ENCODE data around the gene ZNF580.

The ZNF580 gene

DNA sequence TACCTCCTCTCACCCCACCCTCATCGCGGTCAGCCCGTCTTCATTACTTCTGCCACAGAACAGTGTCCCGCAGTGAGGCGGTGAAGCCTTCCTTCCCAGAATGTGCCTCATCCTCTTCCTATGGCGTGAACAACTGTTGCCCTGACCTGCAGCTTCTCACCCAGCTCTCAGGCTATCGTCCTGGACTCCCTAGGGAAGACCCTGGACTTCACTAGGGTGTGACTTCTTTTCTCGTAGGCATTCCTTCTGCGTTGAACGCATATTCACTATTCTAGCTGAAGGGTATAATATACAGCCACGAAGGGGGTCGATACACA, 34.4 kb upstream of the ZNF580 start:
- DNase-seq (ENCODE audit: low spot score), result no peak

DNA sequence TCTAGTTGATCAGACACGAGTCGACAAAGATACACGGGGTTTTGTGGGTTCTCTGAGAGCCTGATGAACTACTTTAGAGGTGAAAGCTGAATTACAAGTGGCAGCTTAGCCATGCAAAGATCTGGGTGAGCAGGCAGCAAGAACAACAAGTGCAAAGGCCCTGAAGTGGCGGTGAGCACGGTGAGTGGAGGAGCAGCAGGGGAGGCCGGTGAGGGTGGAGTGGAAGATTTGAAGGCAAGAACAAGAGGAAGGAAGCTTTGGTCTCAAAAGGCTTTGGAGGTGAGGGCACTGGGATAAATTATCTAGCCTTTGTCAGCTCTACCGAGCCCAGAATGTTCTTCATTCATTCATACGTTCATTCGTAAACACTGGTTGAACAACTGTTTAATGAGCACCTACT, 34.0 kb upstream of the ZNF580 start:
- no peak for DNase-seq (ENCODE audit: low spot score)

DNA sequence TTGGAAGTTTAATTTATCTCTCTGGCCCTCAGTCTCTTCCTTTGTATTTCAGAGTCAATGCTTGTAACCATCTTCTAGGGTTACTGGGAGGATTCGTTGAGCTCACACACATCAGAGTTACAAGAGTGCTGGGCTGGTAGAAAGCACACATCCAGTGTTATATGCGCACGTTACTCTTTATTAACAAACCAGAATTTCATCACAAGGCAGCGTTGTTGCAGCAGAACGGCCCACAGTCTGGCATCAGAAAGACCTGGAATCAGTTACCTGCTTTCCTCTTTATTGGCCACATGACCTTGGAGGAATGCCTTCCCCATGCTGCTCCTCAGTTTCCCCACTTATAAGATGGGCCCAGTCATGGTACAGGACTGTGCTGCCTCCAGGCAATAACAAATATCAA, 31.5 kb upstream of the ZNF580 start:
- DNase-seq (ENCODE audit: low spot score), result no peak

DNA sequence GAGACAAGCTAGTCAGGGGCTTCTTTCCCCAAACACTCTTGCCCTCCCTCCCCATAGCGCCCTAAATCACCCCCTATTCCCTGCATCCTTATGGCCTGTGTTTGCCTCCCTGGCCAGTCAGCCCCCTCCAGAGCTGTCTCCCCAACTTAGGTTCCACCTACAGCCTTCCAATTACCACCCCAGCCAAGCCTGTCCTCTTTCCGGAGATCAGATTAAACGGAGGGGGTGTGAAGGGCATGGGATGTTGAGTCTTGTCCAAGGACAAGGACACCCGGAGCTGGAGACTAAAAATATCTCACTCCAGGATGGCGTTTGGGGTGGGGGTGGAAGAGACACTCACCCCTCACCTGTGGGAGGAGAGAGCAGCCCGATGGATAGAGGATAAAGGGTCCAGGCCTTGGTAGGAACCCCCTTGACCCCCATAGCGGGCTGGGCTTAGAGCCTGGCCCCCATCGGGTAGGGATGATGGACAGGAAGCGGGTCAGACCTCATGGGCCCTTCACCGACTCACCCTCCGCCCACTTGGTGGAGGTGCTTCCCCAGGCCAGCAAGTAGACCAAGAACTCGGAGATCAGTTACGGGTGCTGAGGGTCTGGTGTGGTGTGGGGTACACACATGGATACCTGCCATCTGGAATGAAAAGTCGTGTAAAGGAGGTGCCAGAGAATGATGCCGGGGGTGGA, 29.4 kb upstream of the ZNF580 start:
- no peak for DNase-seq (ENCODE audit: low spot score)

DNA sequence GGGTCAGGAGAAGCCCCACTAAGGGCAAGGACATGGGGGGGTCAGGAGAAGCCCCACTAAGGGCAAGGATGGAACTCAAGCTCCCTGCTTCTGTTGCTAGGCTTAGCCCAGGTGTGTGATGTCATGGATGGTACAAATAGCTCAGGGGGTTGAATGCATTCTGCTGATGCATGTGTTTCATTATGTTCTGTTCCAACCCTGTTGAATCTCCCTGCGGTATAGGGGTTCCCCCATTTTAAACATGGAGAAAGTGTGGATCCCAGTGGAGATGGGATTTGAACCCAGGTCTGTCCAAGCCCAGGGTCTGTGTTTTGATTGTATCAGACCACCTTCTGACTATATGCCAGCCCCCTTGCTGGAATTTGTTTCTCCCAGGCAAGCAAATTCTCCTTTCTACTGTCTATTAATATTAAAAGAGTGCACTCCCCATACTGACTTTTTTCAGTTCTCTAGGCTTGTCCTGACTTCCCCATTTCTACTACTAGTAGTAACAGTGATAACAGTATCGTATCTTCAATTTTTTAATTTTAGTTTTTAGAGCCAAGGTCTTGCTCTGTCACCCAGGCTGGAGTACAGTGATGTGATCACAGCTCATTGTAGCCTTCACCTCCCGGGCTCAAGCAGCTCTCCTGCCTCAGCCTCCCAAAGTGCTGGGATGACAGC, 28.7 kb upstream of the ZNF580 start:
- DNase-seq (ENCODE audit: low spot score), result no peak

DNA sequence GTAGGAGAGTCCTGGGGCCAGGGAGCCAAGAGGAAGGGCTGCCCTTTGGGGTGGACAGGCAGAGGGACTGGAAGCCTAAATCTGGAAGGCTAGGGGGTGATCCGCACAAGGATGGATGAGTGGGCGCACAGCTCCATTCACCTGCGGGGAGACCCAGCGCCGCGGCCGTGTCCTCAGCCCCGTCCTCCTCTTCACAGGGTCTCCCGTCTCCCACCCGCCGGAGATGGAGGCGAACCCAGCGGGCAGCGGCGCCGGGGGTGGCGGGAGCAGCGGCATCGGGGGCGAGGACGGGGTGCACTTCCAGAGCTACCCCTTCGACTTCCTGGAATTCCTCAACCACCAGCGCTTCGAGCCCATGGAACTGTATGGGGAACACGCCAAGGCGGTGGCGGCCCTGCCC, 27.4 kb upstream of the ZNF580 start:
- DNase-seq (ENCODE audit: low spot score), result no peak

DNA sequence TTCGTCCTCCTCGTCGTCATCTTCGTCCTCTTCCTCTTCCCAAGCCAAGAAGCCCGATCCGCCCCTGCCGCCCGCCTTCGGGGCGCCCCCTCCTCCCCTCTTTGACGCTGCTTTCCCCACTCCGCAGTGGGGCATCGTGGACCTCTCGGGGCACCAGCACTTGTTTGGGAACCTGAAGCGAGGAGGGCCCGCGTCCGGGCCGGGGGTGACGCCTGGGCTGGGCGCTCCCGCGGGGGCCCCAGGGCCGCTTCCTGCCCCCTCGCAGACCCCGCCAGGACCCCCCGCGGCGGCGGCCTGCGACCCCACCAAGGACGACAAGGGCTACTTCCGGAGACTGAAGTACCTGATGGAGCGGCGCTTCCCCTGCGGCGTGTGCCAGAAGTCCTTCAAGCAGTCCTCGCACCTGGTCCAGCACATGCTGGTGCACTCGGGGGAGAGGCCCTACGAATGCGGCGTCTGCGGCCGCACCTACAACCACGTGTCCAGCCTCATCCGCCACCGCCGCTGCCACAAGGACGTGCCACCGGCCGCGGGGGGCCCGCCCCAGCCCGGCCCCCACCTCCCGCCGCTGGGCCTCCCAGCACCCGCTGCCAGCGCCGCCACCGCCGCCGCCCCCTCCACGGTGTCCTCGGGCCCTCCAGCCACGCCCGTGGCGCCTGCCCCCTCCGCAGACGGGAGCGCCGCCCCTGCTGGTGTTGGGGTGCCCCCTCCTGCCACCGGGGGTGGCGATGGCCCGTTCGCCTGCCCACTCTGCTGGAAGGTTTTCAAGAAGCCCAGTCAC, 26.7 kb upstream of the ZNF580 start:
- DNase-seq (ENCODE audit: low spot score), result no peak

DNA sequence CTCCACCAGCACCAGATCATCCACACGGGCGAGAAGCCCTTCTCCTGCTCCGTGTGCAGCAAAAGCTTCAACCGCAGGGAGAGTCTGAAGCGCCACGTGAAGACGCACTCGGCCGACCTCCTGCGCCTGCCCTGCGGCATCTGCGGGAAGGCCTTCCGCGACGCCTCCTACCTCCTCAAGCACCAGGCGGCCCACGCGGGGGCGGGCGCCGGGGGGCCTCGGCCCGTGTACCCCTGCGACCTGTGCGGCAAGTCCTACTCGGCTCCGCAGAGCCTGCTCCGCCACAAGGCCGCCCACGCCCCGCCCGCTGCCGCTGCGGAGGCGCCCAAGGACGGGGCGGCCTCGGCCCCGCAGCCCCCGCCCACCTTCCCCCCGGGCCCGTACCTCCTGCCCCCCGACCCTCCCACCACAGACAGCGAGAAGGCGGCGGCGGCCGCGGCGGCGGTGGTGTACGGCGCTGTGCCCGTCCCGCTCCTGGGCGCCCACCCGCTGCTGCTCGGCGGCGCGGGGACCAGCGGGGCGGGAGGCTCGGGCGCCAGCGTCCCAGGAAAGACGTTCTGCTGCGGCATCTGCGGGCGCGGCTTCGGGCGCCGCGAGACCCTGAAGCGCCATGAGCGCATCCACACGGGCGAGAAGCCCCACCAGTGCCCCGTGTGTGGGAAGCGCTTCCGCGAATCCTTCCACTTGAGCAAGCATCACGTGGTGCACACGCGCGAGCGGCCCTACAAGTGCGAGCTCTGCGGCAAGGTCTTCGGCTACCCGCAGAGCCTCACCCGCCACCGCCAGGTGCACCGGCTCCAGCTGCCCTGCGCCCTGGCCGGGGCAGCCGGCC, 25.9 kb upstream of the ZNF580 start:
- DNase-seq (ENCODE audit: low spot score), result no peak

DNA sequence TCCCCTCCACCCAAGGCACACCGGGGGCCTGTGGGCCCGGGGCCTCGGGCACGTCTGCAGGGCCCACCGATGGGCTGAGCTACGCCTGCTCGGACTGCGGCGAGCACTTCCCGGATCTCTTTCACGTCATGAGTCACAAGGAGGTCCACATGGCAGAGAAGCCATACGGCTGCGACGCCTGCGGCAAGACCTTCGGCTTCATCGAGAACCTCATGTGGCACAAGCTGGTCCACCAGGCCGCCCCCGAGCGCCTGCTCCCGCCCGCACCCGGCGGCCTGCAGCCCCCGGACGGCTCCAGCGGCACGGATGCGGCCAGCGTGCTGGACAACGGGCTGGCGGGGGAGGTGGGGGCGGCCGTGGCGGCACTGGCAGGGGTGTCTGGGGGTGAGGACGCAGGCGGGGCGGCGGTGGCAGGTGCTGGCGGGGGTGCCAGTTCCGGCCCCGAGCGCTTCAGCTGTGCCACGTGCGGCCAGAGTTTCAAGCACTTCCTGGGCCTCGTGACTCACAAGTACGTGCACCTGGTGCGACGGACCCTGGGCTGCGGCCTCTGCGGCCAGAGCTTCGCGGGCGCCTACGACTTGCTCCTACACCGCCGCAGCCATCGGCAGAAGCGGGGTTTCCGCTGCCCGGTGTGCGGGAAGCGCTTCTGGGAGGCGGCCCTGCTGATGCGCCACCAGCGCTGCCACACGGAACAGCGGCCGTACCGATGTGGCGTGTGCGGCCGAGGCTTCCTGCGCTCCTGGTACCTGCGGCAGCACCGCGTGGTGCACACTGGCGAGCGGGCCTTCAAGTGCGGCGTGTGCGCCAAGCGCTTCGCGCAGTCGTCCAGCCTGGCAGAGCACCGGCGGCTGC, 25.0 kb upstream of the ZNF580 start:
- DNase-seq (ENCODE audit: low spot score), result no peak

DNA sequence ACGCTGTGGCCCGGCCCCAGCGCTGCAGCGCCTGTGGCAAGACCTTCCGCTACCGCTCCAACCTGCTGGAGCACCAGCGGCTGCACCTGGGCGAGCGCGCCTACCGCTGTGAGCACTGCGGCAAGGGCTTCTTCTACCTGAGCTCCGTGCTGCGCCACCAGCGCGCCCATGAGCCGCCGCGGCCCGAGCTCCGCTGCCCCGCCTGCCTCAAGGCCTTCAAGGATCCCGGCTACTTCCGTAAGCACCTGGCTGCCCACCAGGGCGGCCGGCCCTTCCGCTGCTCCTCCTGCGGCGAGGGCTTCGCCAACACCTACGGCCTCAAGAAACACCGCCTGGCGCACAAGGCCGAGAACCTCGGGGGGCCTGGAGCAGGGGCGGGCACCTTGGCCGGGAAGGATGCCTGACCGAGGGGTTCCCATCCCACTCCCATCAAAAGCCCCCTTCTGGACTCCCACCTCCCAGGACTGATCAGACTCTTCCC, 24.4 kb upstream of the ZNF580 start:
- no peak for DNase-seq (ENCODE audit: low spot score)

DNA sequence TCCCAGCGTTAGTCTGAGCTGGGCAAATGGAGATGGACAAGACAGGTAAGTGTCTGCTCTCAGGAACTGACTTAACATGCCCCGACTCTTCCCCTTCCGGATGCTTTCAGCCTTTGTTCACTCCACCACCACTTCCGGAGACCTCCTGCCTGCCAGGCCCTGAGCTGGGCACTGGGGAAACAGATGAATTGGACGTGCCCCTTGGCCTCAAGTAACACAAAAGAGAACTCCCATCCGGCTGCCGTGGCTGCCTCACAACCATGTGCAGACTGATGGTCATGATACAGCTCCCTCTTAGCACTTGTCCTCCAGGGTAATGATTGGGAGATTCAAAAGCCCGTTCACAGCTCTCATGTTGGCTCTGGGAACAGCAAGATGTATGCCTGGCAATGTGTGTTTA, 23.4 kb upstream of the ZNF580 start:
- DNase-seq (ENCODE audit: low spot score), result no peak

DNA sequence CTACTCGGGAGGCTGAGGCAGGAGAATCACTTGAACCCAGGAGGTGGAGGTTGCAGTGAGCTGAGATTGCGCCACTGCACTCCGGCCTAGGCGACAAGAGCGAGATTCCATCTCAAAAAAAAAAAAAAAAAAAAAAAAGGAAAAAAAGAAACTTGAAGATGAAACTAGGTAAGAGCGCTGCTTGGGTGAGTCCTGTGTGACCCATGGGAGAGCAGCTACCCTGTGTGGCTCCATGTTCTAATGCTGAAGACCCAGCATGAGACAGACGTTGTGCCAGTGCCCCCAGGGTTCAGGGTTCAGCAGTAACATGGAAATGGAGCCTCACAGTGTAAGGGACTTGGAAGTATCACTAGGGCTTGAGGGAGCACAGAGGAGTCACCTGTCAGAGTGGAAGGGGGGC, 22.4 kb upstream of the ZNF580 start:
- no peak for DNase-seq (ENCODE audit: low spot score)

DNA sequence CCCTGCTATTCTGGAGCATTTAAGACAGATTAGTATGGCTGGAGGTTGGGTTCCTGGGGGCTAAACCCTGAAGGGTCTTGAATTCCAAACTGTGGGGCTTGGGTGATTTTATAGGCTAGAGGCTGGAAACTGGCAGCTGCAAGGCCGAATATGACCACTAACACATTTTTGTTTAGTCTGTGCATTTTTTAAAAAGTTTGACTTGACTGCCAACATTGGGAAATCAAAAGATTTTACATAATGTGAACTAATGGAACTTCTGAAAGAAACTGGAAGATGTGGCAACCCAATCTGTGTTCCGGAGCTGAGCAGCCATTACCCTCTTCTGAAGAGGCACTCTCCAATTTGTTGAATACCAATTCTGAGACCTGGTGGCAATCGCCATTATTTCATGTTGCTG, 21.5 kb upstream of the ZNF580 start:
- DNase-seq (ENCODE audit: low spot score), result no peak

DNA sequence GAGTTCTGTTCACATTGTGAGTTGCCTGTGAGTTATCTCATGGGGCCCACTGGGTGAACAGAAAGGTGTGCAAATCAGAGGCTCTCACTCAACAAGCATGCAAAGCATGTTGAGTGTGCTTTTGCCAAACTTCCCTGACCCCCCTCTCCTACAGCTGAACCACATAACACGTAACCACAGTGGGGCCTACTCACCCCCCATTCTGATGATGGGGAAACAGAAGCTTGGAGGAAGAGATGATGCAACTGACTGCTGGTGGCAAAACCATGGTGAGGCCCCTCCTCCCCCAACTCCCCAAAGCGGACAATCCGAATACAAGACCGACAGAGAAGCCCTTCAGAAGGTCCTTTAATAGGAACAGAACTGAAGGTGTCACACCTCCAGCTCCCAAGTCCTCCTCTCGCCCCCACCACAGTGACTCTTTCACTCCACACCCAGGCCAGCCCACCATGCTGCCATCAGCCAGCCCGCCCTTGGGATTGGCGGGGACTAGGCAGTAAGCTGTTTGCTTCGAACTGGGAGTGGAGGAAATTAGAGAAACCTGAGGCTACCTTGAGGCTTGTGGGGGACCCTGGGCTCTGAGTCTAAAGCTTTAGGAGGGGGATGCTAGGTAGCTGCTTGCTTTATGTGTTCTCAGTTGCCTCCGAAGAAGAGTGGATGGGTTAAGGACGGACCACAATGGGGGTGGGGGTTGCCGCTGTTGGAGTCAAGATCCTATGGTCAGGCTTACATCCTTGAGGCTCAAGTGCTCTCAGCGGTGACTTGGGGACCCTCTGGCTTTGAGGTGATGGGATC, 20.2 kb upstream of the ZNF580 start:
- no peak for DNase-seq (ENCODE audit: low spot score)

DNA sequence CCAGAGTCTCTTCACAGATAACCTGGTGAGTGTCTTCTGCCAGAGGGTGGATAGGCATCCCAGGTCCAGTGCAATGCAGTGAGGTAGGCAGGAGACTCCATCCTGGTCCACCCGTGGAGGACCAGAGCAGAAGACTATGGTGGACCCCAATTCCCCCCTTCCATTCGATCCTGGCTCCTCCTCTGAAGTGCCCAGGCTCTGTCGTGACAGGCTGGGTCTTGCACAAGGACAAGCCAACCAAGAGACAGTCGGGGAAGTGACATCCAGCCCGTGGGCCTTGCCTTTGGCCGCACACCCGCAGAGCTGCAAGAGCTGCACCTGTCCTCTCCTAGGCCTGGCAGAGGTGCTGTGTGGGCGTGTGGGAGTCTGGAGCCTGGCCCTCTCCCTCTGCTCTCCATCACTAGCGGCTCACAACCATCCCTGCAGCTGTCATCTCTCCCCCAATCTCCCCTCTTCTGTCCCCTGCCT, 19.6 kb upstream of the ZNF580 start:
- no peak for DNase-seq (ENCODE audit: low spot score)

DNA sequence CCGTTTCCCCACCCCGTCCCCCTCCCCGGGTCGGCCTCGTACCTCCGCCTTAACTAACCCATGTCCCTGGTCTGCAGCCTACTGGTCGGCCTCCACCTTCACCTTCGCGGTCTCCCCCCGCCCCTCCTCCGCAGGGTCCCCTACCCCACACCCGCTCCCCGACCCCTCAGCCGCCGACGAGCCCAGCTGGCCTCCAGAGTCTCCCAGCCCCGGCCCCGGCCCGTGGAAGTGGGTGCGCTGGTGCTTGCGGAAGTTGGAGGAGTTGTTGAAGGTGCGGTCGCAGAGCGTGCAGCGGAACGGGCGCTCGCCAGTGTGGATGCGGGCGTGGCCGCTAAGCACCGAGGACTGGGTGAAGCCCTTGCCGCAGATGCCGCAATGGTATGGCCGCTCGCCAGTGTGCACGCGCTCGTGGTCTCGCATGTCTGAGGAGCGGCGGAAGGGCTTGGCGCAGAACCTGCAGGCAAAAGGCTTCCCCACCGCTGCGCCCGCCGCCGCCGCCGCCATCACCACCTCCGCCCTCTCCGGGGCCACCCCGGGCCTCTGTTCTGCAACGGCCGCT, 19.1 kb upstream of the ZNF580 start:
- no peak for DNase-seq (ENCODE audit: low spot score)

DNA sequence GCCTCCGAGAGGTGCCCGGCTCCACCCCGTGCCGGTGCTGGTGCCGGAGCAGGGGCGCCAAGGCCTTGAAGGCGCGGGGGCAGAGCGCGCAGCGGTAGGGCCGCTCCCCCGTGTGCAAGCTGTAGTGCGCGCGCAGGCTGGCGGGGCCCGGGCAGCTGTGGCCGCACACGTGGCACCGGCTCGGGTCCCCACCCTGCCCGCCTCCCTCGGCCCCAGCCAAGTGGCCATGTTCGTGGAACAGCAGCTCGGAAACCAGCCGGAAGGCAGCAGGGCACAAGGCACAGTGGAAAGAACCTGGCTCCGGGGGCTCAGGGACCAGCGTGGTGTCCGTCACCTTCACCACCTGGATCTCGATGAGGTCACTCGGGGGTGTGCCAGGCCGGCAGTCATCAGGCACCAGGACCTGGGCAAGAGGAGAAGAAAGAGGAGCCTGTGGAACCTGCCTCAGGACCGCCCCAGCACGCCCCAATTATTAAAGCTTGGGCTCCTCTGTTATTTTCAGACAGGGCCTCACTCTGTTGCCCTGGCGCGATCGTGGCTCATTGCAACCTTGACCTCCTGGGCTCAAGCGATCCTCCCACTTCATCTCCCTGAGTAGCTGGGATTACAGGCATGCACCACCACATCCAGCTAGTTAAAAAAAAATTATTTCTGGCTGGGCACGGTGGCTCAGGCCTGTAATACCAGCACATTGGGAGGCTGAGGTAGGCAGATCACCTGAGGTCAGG, 18.4 kb upstream of the ZNF580 start:
- DNase-seq (ENCODE audit: low spot score), result no peak

DNA sequence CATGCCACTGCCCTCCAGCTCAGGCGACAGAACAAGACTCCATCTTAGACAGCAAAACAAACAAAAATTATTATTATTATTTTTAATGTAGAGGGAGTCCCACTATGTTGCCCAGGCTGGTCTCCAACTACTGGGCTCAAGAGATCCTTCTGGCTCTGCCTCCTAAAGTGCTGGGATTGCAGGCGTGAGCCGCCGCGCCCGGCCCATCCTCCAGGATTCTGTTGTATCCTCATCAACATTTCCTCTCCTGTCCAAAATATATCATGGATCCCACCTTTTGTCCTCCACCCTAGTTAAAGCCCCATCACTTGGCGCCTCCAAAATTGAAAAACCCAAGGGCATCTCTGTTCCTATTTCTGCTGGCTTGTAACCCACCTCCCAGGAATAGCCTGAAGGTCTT, 17.7 kb upstream of the ZNF580 start:
- no peak for DNase-seq (ENCODE audit: low spot score)

DNA sequence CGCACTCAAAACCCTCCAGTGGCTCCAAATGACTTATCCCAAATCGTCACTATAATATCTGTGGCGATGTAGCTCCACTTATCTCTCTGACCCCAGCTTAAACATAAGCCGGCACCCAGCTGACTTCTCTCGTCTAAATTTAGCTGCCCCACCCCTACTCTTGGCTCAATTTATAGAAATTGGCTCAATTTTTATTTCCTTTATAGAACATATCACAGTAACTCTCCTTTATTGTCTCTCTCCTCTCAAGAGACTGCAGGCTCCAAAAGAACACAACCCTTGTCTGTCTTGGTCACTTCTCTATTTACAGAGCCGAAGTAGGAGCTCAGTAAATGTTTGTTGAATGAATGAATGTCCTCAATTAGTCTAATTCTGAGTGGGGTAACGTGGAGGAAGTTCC, 17.2 kb upstream of the ZNF580 start:
- DNase-seq (ENCODE audit: low spot score), result no peak

Data from SW480 (cell line).